HG02973 (cell line): ENCODE data around the gene TFB1M.
"Not testable (repeated sequence)": the region's sequence is repeated elsewhere in the genome, so short reads cannot be mapped to it uniquely, and the experiment has no call there.

Experiments used
- ATAC-seq: cut with Tn5 transposase; IDR thresholded peaks from one replicate; pipeline ENCODE4 v1.9.1; 2021; ENCODE audit warnings: moderate library complexity; ENCODE audit not compliant: unreplicated experiment

Gene TFB1M

DNA sequence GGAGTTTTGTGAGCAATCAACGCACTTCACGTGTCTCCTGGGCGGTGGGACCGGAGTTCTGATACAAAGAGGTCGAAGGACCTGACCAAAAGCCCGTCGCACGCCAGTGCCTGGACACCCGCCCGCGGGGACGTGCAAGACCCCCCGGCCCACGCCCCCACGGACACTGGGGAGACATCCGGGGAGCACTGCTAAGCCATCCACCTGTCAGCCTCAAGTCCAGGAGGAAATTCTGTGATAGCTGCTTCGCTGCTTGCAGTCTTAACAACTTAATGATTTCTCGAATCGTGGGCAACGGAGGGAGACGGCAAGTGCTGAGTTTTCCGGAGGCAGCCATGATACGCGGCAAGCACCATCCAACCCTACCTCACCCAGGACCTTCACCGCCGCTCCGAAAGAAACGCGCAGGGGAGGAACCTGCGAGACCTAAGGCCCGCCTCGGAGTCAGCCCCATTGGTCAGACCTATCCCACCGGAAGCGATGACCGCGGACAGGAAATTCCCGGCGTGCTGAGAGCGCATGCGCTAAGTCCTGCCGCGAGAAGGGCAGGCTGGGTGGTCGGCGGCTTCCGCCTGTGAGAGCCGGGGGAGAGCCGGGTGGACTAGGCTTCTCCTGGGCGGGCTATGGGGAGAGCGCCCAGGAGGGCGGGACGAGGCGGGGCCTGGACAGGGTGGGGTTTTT, at the start of gene TFB1M:
TFB1M (minus strand) TSS at position 393 of the 681 bp plus-strand sequence; CDS start at position 337, 56 bp downstream.
- ATAC-seq = peak; percentile 96

DNA sequence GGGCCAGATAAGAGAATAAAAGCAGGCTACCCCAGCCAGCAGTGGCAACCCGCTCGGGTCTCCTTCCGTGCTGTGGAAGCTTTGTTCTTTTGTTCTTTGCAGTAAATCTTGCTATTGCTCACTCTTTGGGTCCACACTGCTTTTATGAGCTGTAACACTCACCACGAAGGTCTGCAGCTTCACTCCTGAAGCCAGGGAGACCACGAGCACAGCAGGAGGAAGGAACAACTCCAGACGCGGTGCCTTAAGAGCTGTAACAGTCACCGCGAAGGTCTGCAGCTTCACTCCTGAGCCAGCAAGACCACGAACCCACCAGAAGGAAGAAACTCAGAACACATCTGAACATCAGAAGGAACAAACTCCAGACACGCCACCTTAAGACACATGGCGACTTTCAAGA, 49.7 kb upstream of the TFB1M start:
- ATAC-seq = not testable (repeated sequence)

DNA sequence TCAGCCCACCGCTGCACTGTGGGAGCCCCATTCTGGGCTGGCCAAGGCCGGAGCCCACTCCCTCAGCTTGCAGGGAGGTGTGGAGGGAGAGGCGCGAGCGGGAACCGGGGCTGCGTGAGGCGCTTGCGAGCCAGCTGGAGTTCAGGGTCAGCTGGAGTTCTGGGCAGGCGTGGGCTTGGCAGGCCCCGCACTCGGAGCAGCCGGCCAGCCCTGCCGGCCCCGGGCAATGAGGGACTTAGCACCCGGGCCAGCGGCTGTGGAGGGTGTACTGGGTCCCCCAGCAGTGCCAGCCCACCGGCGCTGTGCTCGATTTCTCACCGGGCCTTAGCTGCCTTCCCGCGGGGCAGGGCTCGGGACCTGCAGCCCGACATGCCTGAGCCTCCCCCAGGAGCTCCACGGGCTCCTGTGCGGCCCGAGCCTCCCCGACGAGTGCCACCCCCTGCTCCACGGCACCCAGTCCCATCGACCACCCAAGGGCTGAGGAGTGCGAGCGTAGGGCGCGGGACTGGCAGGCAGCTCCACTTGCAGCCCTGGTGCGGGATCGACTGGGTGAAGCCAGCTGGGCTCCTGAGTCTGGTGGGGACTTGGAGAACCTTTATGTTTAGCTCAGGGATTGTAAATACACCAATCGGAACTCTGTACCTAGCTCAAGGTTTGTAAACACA, 48.8 kb upstream of the TFB1M start:
- not testable (repeated sequence) for ATAC-seq

DNA sequence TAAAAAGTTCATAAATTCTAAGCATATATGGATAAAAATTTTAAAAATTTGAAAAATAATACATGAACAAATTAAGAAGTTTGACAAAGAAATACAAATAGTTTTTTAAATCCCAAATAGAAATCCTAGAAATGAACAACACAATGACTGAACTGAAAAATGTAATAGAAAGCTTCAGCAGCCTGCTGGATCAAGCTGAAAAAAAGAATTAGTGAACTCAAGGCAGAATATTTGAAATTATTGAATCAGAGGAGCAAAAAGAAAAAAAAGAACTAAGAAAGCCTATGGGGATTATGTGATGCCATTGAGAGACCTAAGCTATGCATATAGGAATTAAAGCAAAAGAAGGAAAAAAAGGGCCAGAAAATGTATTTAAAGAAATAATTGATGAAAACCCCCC, 39.9 kb upstream of the TFB1M start:
- no peak for ATAC-seq

DNA sequence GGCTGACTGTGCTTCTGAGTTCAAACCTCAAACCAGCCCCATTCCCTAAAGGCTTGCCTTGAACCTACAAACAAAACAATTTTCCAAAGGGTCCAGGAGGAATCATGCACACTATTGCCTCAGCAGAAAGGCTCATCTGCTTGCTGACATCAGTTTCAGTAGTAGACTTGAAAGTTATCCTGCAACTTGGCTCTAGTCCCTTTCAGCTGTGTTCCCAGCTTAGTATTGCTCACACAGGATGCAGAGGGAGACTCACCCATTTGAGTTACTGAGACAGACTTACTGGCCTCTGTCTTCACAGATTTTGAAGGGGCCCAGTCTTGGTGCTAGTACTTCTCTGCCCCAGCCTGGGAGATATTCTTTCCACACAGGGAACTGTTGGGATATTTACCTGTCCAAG, 38.5 kb upstream of the TFB1M start:
- ATAC-seq = no peak

DNA sequence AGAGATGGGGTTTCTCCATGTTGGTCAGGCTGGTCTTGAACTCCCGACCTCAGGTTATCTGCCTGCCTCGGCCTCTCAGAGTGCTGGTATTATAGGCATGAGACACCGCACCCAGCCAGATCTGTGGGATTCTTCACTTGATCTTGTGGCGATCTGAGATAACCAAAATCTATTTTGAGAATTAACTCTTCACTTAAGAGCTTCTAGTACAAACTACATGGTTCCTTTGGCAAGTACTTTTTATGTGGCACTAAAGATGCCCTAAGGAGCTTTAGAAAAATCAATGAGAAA, 37.8 kb upstream of the TFB1M start:
- no peak for ATAC-seq

DNA sequence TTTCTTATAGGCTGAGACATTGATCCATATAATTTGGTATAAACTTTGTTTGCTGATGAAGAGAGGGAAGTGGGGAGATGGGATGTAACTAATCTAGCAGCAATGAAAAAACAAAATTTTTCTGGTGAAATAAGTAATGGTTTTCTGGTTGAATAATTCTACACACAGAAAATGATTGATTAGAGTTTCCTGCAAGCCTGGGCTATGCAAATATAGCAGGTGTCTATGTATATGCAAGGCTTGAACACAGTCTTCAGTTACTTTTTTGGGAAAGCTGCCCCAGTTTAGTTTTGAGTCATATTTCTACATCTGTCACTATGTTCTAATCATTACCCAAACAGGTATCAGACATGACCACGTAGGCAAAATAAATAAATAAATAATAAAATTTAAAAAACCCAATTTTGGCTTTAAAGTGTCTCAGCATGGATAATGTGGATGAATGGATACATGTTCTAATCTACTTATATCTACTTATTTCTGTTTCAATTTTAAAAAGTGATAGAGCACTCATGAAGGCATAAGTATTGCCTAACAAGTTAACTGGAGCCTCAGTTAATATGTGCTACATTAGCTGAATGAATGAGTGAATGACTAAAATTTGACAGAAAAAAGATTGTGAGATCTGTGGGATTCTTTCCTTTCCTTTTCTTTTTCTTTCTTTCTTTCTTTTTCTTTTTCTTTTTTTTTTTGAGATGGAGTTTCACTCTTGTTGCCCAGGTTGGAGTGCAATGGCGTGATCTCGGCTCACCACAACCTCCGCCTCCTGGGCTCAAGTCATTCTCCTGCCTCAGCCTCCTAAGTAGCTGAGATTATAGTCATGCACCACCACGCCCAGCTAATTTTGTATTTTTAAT, 37.2 kb upstream of the TFB1M start:
- ATAC-seq = peak; percentile 96

DNA sequence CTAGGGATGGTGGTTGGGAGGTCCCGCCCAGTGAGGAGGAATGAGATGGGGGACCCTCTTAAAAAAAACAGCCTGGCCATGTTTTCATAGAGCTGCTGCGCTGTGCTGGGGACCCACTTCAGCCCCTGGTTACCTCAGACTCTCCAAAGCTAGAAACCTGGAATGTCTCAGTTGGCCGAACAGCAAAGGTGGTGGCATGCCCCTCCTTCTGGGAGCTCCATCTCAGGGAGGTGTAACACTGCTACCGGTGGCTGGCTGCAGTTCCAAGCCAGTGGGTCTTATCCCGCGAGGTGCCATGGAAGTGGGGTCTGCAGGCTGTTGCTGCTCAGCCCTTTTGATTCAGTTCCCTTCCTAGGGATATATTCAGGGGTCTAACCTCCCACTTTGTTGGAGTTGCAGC, 35.7 kb upstream of the TFB1M start:
- no peak for ATAC-seq

DNA sequence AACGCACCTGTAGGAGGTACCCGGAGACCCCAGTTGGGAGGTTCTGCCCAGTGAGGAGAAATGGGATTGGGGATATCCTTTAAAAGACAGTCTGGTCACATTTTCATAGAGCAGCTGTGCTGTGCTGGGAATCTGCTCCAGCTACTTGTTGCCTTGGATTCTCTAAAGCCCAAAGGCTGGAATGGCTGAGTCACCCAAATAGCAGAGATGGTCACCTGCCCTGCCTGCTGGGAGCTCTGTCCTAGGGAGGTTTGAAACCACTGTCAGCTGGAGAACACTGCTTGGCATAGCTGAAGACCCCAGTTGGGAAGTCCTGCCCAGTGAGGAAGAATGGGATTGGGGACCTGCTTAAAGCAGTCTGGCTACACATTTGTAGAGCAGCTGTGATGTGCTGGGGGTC, 34.8 kb upstream of the TFB1M start:
- ATAC-seq = no peak

DNA sequence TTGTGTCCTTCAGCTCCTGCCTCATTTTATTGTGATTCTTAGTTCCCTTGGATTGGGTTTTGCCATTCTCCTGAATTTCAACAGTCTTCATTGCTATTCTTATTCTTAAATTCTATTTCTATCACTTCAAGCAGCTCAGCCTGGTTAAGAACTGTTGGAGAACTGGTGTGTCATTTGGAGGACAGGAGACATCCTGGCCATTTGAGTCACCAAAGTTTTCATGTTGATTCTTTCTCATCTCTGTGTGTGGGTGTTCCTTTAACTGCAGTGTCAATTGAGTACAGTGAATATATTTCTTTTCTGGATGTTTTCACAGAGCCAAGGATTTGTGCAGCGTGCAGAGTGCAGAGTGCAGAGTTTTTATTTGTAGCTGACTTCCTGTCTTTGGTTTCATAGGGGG, 33.5 kb upstream of the TFB1M start:
- no peak for ATAC-seq

DNA sequence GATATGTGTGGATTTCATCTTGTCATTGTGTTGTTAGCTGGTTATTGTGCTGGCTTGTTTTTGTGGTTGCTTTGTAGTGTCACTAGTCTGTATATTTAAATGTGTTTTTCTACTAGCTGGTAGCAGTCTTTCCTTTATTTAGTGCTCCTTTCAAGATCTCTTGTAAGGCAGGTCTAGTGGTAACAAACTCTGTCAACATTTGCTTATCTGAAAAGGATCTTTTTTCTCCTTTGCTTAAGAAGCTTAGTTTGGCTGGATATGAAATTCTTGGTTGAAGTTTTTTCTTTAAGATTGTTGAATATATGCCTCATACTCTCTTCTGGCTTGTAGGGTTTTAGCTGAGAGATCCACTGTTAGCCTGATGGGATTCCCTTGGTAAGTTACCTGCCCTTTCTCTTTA, 32.7 kb upstream of the TFB1M start:
- no peak for ATAC-seq

DNA sequence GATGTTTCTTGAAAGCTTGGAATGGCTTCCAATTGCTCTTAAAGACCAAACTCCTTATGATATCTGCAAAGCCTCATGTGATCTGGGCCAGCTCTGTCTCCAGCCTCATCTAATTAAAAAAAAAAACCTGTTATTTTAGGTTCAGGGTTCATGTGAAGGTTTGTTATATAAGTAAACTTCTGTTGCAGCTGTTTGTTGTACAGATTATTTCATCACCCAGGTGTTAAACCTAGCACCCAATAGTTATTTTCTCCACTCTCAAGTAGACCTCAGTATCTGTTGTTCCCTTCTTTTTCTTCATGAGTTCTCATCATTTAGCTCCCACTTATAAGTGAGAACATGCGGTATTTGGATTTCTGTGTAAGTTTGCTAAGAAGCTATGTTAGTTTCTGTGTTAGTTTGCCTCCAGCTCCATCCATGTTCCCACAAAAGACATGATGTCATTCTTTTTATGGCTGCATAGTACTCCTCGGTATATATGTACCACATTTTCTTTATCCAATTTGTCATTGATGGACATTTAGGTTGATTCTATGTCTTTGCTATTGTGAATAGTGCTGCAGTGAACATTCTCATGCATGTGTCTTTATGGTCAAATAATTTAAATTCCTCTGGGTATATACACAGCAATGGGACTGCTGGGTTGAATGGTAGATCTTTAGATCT, 30.2 kb upstream of the TFB1M start:
- ATAC-seq = no peak

DNA sequence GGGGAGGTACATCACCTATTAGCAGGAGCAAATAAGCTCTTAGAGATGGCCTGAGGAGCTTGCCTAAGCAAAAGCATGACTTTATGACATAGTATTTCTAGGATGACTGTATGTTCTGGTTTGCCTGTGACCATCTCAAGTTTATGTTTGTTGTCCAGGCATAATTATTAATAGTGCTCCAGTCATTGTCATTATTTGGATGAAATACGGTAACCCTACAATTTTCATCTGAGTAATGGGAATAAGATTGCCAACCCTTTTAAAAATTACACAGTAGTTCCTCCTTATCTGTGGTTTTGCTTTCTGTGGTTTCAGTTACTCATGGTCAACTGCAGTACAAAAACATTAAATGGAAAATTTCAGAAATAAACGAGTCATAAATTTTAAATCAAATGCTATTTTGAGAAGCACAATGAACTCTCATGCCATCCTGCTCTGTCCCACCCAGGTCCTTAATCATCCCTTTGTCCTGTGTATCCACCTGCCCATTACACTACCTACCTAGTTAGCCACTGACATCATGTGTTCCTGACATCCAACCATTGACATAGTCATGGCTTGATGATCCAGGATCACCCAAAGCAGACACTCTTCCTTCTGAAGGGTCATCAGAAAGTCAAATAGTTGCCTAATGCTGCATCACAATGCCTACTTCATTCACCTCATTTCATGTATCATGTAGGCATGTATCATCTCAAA, 27.0 kb upstream of the TFB1M start:
- ATAC-seq = peak; percentile 75

DNA sequence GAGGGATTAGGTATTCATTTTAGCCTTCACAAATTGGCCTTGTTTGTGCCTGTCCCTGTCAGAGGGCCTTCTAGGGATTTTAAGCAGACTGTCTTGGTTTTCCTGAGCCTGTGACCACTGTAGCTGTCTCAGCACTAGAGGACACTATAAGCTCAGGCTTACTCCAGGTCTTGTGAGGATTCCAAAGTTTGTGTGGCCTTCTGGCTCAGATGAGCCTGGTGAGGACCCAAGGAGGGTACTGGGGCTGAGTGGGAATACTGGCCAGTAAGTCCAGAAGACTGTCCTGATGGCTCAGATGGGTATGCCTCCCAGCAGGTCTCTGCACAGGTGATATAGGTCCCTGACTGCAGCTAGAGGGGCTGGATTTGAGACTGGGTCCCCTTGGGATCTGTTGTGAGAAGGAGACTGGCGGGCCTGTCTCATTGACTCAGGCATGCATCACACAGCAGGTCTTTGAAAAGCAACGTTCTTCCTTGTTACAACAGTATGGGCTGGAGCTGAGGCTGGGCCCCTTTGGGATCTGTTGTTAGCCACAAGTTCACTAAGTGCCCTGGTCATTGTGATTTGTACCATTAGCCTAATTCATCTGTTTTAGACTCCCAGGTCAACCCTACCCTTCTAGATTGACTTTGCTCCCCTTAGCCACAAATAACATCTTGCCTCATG, 26.3 kb upstream of the TFB1M start:
- peak; percentile 34 for ATAC-seq

DNA sequence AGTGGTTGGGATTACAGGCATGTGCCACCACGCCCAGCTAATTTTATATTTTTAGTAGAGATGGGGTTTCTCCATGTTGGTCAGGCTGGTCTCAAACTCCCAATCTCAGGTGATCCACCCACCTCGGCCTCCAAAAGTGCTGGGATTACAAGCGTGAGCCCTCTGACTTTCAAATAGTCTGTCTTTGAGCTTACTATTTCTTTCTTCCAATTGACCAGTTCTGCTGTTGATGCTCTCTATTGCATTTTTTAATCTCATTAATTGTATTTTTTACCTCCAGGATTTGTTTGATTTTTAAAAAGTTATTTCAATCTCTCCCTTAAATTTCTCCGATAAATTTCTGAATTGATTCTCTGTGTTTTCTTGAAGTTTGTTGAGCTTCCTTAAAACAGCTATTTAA, 25.6 kb upstream of the TFB1M start:
- not testable (repeated sequence) for ATAC-seq

DNA sequence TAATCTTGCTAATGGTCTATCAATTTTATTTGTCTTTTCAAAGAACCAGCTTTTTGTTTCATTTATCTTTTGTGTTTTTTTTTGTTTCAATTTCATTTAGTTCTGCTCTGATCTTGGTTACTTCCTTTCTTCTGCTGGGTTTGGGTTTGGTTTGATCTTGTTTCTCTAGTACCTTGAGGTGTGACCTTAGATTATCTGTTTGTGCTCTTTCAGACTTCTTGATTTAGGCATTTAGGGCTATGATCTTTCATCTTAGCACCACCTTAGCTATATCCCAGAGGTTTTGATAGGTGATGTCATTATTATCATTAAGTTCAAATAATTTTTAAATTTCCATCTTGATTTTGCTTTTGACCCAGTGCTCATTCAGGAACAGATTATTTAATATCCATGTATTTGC, 24.0 kb upstream of the TFB1M start:
- not testable (repeated sequence) for ATAC-seq

DNA sequence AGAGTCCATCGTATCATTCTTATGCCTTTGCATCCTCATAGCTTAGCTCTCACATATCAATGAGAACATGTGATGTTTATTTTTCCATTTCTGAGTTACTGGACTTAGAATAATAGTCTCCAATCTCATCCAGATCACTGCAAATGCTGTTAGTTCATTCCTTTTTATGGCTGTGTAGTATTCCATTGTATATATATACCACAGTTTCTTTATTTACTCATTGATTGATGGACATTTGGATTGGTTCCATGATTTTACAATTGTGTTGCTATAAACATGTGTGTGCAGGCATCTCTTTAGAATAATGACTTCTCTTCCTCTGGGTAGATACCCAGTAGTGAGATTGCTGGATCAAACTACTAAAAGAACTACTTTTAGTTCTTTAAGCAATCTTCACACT, 21.0 kb upstream of the TFB1M start:
- ATAC-seq = no peak

DNA sequence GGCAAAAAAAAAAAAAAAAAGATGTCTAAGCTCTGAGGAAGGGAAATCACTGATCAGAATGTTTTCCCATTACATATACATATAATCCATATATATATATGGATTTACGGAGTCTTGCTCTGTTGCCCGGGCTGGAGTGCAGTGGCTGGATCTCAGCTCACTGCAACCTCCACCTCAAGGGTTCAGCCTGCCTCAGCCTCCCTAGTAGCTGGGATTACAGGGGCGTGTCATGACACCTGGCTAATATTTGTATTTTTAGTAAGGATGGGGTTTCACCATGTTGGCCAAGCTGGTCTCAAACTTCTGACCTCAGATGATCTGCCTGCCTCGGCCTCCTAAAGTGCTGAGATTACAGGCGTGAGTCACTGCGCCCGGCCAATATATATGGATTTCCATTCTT, 19.8 kb upstream of the TFB1M start:
- ATAC-seq = not testable (repeated sequence)

DNA sequence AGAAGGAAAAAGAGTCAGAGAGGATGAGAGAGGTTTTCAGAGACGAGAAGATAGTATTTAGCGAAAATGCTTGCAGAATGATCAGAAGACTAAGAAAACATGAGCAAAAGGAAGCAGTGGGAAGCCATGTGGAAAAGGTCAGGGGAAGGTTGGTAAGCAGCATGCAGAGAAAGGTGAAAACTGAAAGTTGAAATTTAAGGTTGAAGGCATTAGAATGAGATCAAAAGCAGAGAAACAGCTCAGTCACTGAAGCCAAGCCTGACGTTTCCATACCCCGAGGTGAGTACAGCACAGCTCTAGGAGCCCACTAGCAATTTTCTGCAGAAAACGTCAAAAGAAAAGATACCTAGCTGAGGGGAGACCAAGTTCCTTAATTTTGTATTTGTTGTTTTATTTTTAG, 19.1 kb upstream of the TFB1M start:
- peak; percentile 47 for ATAC-seq

DNA sequence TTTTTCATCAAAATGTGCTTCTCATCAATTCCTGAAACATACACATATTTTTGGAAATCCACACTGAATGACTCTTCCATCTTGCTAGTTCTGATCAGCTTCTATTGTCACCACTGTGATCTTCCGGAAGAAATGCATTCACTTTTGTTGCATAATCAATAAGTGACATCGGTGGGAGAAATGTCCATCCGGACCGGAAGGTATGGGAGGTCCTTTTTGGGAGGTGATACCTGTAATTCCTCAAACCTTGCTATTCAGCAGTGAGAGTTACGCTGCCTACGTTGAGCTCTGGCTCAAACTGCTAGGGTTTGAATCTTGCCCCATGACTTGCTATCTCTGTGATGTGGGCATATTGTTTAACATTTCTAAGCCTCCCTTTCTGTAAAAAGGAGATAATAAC, 16.6 kb upstream of the TFB1M start:
- ATAC-seq = no peak
